A549 (cell line): ENCODE results near the gene NEXN. TPM values are rescaled to one million over a fixed set of nuclear protein-coding genes. Genes with fewer than 3 reads are reported as not detected.

Experiments
- ATAC-seq, 2 experiments: fragments of 200-7000 bp in 1 of 2; fragments of >200 bp in 1 of 2; cut with Nextera tagmentation in 1 of 2; cut with Tn5 transposase in 1 of 2; 3 replicates each; pipeline versions ENCODE4 v1.8.0 to v1.9.1; 2018 to 2020; ENCODE audit warnings: mild to moderate bottlenecking in 1 of 2, moderate library complexity in 1 of 2
- CTCF ChIA-PET: fragments of 300-600 bp; sonication (Branson Sonifier 250); formaldehyde crosslinking; extraction: SDS; loops from one replicate; lab custom pipeline; 2021; ENCODE audit warnings: antibody characterized with exemption, inconsistent platforms; lab: Yijun Ruan, JAX
- POLR2A ChIA-PET: fragments of 350-600 bp; formaldehyde crosslinking; extraction: SDS; loops from one replicate; lab custom pipeline; 2021; ENCODE audit warnings: antibody characterized with exemption, inconsistent platforms; lab: Yijun Ruan, JAX
- DNase-seq, 2 experiments: peaks; one replicate each; pipeline versions ENCODE4 v3.0.0 to v3.0.0-alpha.2; 2011 to 2016; ENCODE audit warnings: low read depth in 1 of 2, low spot score in 1 of 2
- FAIRE-seq: peaks from 2 replicates; lab custom pipeline; 2011; peaks lifted over from hg19 to GRCh38; lab: Jason Lieb, UNC
- H3K27ac ChIP-seq, 2 experiments: fragments of >200 bp; sonication (Bioruptor Twin); formaldehyde crosslinking; 3 replicates each; pipeline ENCODE4 v1.5.1; 2016 to 2017
- H3K4me1 ChIP-seq: fragments of >200 bp; sonication (Bioruptor Twin); formaldehyde crosslinking; 3 replicates; pipeline ENCODE4 v1.6.1; 2016
- H3K4me2 ChIP-seq: fragments of >200 bp; sonication (Bioruptor Twin); formaldehyde crosslinking; 3 replicates; pipeline ENCODE4 v1.6.1; 2016
- H3K4me3 ChIP-seq: fragments of >200 bp; sonication (Bioruptor Twin); formaldehyde crosslinking; 3 replicates; pipeline ENCODE4 v1.5.1; 2016
- H3K9me3 ChIP-seq: fragments of >200 bp; sonication (Bioruptor Twin); formaldehyde crosslinking; 3 replicates; pipeline ENCODE4 v1.6.1; 2016
- BHLHE40 ChIP-seq: IDR thresholded peaks from 2 replicates; pipeline ENCODE4 v1.6.1; 2012; ENCODE audit warnings: low read depth, low read length, inconsistent platforms
- CBX2 ChIP-seq: fragments of 200-600 bp; sonication (generic); IDR thresholded peaks from 2 replicates; pipeline ENCODE4 v1.6.1; 2016; ENCODE audit warnings: low read depth, mild to moderate bottlenecking, borderline replicate concordance
- CBX8 ChIP-seq: fragments of 200-600 bp; sonication (generic); IDR thresholded peaks from 2 replicates; pipeline ENCODE4 v1.6.1; 2016
- EHF ChIP-seq: fragments of 250-450 bp; sonication (Bioruptor Pico); IDR thresholded peaks from 2 replicates; pipeline ENCODE4 v1.5.0; 2020; ENCODE audit warnings: mild to moderate bottlenecking
- ESRRA ChIP-seq: fragments of 150-350 bp; IDR thresholded peaks from 2 replicates; pipeline ENCODE4 v1.6.1; 2014; ENCODE audit warnings: mild to moderate bottlenecking, low read length, borderline replicate concordance
- FOXS1 ChIP-seq: fragments of 250-450 bp; sonication (Bioruptor Pico); IDR thresholded peaks from 2 replicates; pipeline ENCODE4 v1.5.0; 2020; ENCODE audit warnings: mild to moderate bottlenecking, moderate library complexity
- HDAC2 ChIP-seq: fragments of 200-600 bp; sonication (generic); IDR thresholded peaks from 2 replicates; pipeline ENCODE4 v1.6.1; 2016
- HOXA7 ChIP-seq: fragments of 250-450 bp; sonication (Bioruptor Pico); IDR thresholded peaks from 2 replicates; pipeline ENCODE4 v1.5.0; 2020; ENCODE audit warnings: mild to moderate bottlenecking, moderate library complexity
- HOXB13 ChIP-seq: fragments of 250-450 bp; sonication (Bioruptor Pico); IDR thresholded peaks from 2 replicates; pipeline ENCODE4 v1.5.0; 2020; ENCODE audit warnings: low read depth, mild to moderate bottlenecking, moderate library complexity
- JUNB ChIP-seq: fragments of >200 bp; sonication (Bioruptor Twin); formaldehyde crosslinking; IDR thresholded peaks from 2 replicates; pipeline ENCODE4 v1.6.1; 2016
- KDM5A ChIP-seq: fragments of 200-600 bp; sonication (generic); IDR thresholded peaks from 2 replicates; pipeline ENCODE4 v1.6.1; 2016; ENCODE audit warnings: antibody characterized with exemption, mild to moderate bottlenecking
- MYC ChIP-seq: IDR thresholded peaks from 2 replicates; pipeline ENCODE4 v1.6.1; 2012; ENCODE audit warnings: mild to moderate bottlenecking, inconsistent platforms, low read length, improper control_type of control experiment, borderline replicate concordance
- NFE2L2 ChIP-seq: fragments of 150-350 bp; conservative IDR thresholded peaks from 2 replicates; pipeline ENCODE4 v1.6.1; 2014; ENCODE audit warnings: low read length
- NR3C1 ChIP-seq: fragments of >200 bp; sonication (Bioruptor Twin); formaldehyde crosslinking; IDR thresholded peaks from 3 replicates; pipeline ENCODE4 v1.6.1; 2017
- RARB ChIP-seq: fragments of 250-450 bp; sonication (Bioruptor Pico); IDR thresholded peaks from 2 replicates; pipeline ENCODE4 v1.8.0; 2021; ENCODE audit warnings: mild to moderate bottlenecking, moderate library complexity
- RFX5 ChIP-seq: fragments of 450-650 bp; IDR thresholded peaks from 2 replicates; pipeline ENCODE4 v1.7.1; 2014; ENCODE audit warnings: antibody characterized with exemption, mild to moderate bottlenecking, moderate library complexity
- TFCP2L1 ChIP-seq: fragments of 250-450 bp; sonication (Bioruptor Pico); IDR thresholded peaks from 2 replicates; pipeline ENCODE4 v1.5.0; 2021; ENCODE audit warnings: mild to moderate bottlenecking
- ZNF302 ChIP-seq: fragments of 250-450 bp; sonication (Bioruptor Pico); IDR thresholded peaks from 2 replicates; pipeline ENCODE4 v1.9.0; 2021; ENCODE audit warnings: inconsistent platforms, mild to moderate bottlenecking, moderate library complexity
- ZSCAN20 ChIP-seq: fragments of 250-450 bp; sonication (Bioruptor Pico); IDR thresholded peaks from 2 replicates; pipeline ENCODE4 v1.8.0; 2022; ENCODE audit warnings: mild to moderate bottlenecking, moderate library complexity
- WGBS: methylation state at CpG from one replicate; pipeline ENCODE4 v1.1.6; 2017; ENCODE audit errors: missing lambda C conversion rate; 5-methylcytosine and 5-hydroxymethylcytosine counted together
- polyA plus RNA-seq, 4 experiments: library from polyadenylated mRNA; depleted of rRNA in 3 of 4; stranded (reverse); fragments of >200 nt; fragmentation: RNase III in 1 of 4; extraction: RNeasy Plus Mini Kit Qiagen cat#74134 plus additional on column Dnase treatment in 1 of 4; gene quantifications; 2 replicates in 3 of 4; 3 replicates in 1 of 4; pipeline ENCODE4 v1.2.3, GENCODE V29; 2011 to 2017
- TF ChIP-seq, protein P1 (sequence below): IDR thresholded peaks from 2 replicates; pipeline ENCODE4 v1.6.1; 2012; ENCODE audit warnings: low read depth, borderline replicate concordance
- TF ChIP-seq, protein P2 (sequence below): fragments of >200 bp; sonication (Bioruptor Twin); formaldehyde crosslinking; IDR thresholded peaks from 2 replicates; pipeline ENCODE4 v1.6.1; 2016
- TF ChIP-seq, protein P3 (sequence below): fragments of 450-650 bp; IDR thresholded peaks from 2 replicates; pipeline ENCODE4 v1.6.1; 2014; ENCODE audit warnings: antibody characterized with exemption
- TF ChIP-seq, protein P4 (sequence below): fragments of >200 bp; sonication (Bioruptor Twin); formaldehyde crosslinking; IDR thresholded peaks from 3 replicates; pipeline ENCODE4 v1.6.1; 2016
- TF ChIP-seq, protein P5 (sequence below): fragments of 200-600 bp; sonication (generic); IDR thresholded peaks from 2 replicates; pipeline ENCODE4 v1.6.1; 2016; ENCODE audit warnings: antibody characterized with exemption, mild to moderate bottlenecking, moderate library complexity

The NEXN gene
- polyA plus RNA-seq, 2 of the 4 experiments (the other 2 are of a cell fraction) = 1.8 to 8.2 TPM

DNA sequence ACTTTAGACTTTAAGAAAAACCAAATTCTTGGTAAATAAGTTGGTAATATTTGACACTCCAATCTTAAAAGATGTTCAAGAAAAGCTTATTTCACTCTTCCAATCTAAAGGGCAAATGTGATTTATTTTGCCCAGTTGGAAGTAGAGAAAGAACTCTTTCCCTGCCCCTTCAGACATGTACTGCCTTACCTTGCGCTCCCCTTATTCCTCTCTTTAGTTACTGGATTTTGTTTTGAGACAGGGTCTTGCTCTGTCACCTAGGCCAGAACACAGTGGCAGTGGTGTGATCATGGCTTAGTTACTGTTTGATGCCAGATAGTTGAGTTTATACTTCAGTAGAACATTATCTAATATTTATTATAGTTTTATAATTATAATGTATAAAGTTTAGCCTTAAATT, 62.9 kb downstream of the NEXN start:
- no peaks in the 10 kb centered on the region for H3K9me3 ChIP-seq
- ChIA-PET CTCF (interaction anchor here (1.2 to 1.3 kb wide), 2 partner anchors 81 to 163 kb away, joined by 3 to 5 read pairs; no protein-coding TSS in a partner anchor), POLR2A (no interaction called here)
- ATAC-seq (no peak), DNase-seq (no peak), FAIRE-seq (no peak)
- TF ChIP-seq BHLHE40 = no peak
- TF ChIP-seq HOXB13 (CRISPR knock-in tag) = no peak
- no peak for TF ChIP-seq ZSCAN20 (CRISPR knock-in tag)
- no peak for TF ChIP-seq JUNB
- TF ChIP-seq NFE2L2 = no peak
- TF ChIP-seq, protein P1, sequence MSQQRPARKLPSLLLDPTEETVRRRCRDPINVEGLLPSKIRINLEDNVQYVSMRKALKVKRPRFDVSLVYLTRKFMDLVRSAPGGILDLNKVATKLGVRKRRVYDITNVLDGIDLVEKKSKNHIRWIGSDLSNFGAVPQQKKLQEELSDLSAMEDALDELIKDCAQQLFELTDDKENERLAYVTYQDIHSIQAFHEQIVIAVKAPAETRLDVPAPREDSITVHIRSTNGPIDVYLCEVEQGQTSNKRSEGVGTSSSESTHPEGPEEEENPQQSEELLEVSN = no peak
- no peak for TF ChIP-seq TFCP2L1 (CRISPR knock-in tag)
- TF ChIP-seq MYC = no peak
- H3K27ac ChIP-seq = no peak overlapping the region
- H3K4me3 ChIP-seq = no peak overlapping the region
- H3K4me2 ChIP-seq = no peak overlapping the region
- 100% methylated on average over 1 of the region's 1 CpG for WGBS
- peaks cover 13% of the 10 kb centered on the region; the same call in 2 of the 3 replicates for H3K4me1 ChIP-seq

DNA sequence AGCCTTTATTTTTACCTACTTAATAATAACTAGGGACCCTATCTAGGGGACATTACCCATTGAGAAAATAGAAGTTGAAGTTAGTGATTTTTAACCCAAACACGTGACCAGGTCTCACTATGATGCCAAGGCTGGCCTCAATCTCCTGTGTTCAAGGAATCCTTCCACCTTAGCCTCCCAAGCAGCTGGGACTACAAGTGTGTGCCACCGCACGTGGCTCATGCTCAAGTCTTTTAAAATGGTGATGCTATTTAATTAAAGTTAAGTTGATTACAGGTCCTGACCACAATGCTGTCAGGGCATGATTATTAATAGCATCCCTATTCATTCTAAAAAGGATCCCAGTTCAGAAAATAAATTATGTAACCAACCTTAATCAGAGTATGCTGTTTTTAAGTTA, 65.5 kb downstream of the NEXN start:
- POLR2A ChIA-PET = no interaction called here
- no peak overlapping the region for H3K27ac ChIP-seq
- H3K4me2 ChIP-seq = no peak overlapping the region
- ATAC-seq (no peak), FAIRE-seq (no peak), DNase-seq (no peak)
- peaks cover 10% of the 10 kb centered on the region; the same call in 2 of the 3 replicates for H3K4me1 ChIP-seq
- no peaks in the 10 kb centered on the region for H3K9me3 ChIP-seq
- CTCF ChIA-PET = interaction anchor here (1.0 kb wide), 1 partner anchor 14 kb away, joined by 3 read pairs; no protein-coding TSS in a partner anchor
- no peak for TF ChIP-seq NR3C1
- TF ChIP-seq HOXA7 (CRISPR knock-in tag) = no peak
- no peak for TF ChIP-seq RFX5
- TF ChIP-seq ZNF302 (CRISPR knock-in tag) = no peak
- no peak for TF ChIP-seq CBX8
- TF ChIP-seq FOXS1 (CRISPR knock-in tag) = no peak
- TF ChIP-seq, protein P2, sequence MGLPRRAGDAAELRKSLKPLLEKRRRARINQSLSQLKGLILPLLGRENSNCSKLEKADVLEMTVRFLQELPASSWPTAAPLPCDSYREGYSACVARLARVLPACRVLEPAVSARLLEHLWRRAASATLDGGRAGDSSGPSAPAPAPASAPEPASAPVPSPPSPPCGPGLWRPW = no peak
- TF ChIP-seq MYC = no peak
- no peak for TF ChIP-seq ESRRA
- 100% methylated on average over 3 of the region's 3 CpGs for WGBS
- H3K4me3 ChIP-seq = no peak overlapping the region

DNA sequence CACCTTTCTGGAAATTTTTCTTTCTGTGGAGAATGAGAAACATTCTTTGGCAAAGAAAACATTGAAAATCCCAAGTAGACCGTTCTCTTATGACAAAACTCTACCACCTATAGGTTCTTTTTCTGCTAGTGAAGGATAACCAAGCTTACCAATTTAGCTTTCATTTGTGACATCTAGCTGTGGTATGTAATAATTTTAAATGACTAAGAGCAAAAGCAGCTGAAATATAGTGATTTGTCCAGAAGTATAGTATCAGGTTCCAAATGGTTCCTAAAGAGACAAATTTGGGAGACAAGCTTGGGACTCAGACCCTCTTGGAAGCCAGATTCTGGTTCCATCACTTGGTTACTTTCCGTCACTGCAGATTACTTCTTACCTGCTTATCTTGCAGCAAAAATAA, 66.1 kb downstream of the NEXN start:
- Histone ChIP-seq H3K4me2 (no peak overlapping the region), H3K4me3 (no peak overlapping the region), H3K9me3 (no peaks in the 10 kb centered on the region), H3K4me1 (peaks cover 4% of the 10 kb centered on the region; the same call in 2 of the 3 replicates), H3K27ac (no peak overlapping the region)
- WGBS = 95% methylated on average over 2 of the region's 2 CpGs
- DNase-seq = no peak
- ChIA-PET CTCF (interaction anchor here (0.8 to 1.0 kb wide), 2 partner anchors 12 to 13 kb away, joined by 3 read pairs; no protein-coding TSS in a partner anchor), POLR2A (no interaction called here)
- no peak for FAIRE-seq
- no peak for TF ChIP-seq RARB (CRISPR knock-in tag)
- TF ChIP-seq JUNB = no peak
- no peak for TF ChIP-seq HOXB13 (CRISPR knock-in tag)
- no peak for TF ChIP-seq HDAC2
- TF ChIP-seq, protein P3, sequence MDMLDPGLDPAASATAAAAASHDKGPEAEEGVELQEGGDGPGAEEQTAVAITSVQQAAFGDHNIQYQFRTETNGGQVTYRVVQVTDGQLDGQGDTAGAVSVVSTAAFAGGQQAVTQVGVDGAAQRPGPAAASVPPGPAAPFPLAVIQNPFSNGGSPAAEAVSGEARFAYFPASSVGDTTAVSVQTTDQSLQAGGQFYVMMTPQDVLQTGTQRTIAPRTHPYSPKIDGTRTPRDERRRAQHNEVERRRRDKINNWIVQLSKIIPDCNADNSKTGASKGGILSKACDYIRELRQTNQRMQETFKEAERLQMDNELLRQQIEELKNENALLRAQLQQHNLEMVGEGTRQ = no peak
- no peak for TF ChIP-seq TFCP2L1 (CRISPR knock-in tag)
- no peak for TF ChIP-seq KDM5A
- TF ChIP-seq, protein P4, sequence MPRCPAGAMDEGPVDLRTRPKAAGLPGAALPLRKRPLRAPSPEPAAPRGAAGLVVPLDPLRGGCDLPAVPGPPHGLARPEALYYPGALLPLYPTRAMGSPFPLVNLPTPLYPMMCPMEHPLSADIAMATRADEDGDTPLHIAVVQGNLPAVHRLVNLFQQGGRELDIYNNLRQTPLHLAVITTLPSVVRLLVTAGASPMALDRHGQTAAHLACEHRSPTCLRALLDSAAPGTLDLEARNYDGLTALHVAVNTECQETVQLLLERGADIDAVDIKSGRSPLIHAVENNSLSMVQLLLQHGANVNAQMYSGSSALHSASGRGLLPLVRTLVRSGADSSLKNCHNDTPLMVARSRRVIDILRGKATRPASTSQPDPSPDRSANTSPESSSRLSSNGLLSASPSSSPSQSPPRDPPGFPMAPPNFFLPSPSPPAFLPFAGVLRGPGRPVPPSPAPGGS = no peak
- TF ChIP-seq CBX2 = no peak
- no peak for TF ChIP-seq ZNF302 (CRISPR knock-in tag)
- TF ChIP-seq, protein P5, sequence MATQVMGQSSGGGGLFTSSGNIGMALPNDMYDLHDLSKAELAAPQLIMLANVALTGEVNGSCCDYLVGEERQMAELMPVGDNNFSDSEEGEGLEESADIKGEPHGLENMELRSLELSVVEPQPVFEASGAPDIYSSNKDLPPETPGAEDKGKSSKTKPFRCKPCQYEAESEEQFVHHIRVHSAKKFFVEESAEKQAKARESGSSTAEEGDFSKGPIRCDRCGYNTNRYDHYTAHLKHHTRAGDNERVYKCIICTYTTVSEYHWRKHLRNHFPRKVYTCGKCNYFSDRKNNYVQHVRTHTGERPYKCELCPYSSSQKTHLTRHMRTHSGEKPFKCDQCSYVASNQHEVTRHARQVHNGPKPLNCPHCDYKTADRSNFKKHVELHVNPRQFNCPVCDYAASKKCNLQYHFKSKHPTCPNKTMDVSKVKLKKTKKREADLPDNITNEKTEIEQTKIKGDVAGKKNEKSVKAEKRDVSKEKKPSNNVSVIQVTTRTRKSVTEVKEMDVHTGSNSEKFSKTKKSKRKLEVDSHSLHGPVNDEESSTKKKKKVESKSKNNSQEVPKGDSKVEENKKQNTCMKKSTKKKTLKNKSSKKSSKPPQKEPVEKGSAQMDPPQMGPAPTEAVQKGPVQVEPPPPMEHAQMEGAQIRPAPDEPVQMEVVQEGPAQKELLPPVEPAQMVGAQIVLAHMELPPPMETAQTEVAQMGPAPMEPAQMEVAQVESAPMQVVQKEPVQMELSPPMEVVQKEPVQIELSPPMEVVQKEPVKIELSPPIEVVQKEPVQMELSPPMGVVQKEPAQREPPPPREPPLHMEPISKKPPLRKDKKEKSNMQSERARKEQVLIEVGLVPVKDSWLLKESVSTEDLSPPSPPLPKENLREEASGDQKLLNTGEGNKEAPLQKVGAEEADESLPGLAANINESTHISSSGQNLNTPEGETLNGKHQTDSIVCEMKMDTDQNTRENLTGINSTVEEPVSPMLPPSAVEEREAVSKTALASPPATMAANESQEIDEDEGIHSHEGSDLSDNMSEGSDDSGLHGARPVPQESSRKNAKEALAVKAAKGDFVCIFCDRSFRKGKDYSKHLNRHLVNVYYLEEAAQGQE = no peak
- no peak for TF ChIP-seq EHF (CRISPR knock-in tag)
- no peak for TF ChIP-seq MYC
- TF ChIP-seq ZSCAN20 (CRISPR knock-in tag) = no peak
- no peak for ATAC-seq
